ENCODE data around the gene LAMB1.

The LAMB1 gene

GRCh38 chr7:108017776-108018151, 14.8 kb upstream of the LAMB1 start:
- DNase-seq (ENCODE audit: low spot score), result no peak

GRCh38 chr7:108016841-108017775, 14.1 kb upstream of the LAMB1 start:
- DNase-seq (ENCODE audit: low spot score), result peak; percentile 56

- peak; percentile 61 for DNase-seq (ENCODE audit: low spot score)
These were observed 12.8 kb upstream of the LAMB1 start for GRCh38 chr7:108015740-108016139.

- DNase-seq (ENCODE audit: low spot score), result peak; percentile 87
These were observed 12.1 kb upstream of the LAMB1 start for GRCh38 chr7:108014747-108015682.

- no peak for DNase-seq (ENCODE audit: low spot score)
These were observed 11.3 kb upstream of the LAMB1 start for GRCh38 chr7:108014215-108014614.

- no peak for DNase-seq (ENCODE audit: low spot score)
These were observed 9.8 kb upstream of the LAMB1 start for GRCh38 chr7:108012499-108013430.

- no peak for DNase-seq (ENCODE audit: low spot score)
These were observed 7.4 kb upstream of the LAMB1 start for GRCh38 chr7:108010377-108010776.

GRCh38 chr7:108009873-108010272, 6.9 kb upstream of the LAMB1 start:
- no peak for DNase-seq (ENCODE audit: low spot score)

GRCh38 chr7:108008827-108009226, 5.9 kb upstream of the LAMB1 start:
- DNase-seq (ENCODE audit: low spot score), result no peak

- no peak for DNase-seq (ENCODE audit: low spot score)
These were observed 5.3 kb upstream of the LAMB1 start for GRCh38 chr7:108008240-108008639.

GRCh38 chr7:108007762-108008161, 4.8 kb upstream of the LAMB1 start:
- no peak for DNase-seq (ENCODE audit: low spot score)

GRCh38 chr7:108007261-108007660, 4.3 kb upstream of the LAMB1 start:
- no peak for DNase-seq (ENCODE audit: low spot score)

GRCh38 chr7:108004220-108005142, 1.5 kb upstream of the LAMB1 start:
- DNase-seq (ENCODE audit: low spot score), result no peak

GRCh38 chr7:108003599-108003935, 606 bp upstream of the LAMB1 start:
- no peak for DNase-seq (ENCODE audit: low spot score)

- no peak for DNase-seq (ENCODE audit: low spot score)
These were observed 916 bp downstream of the LAMB1 start for GRCh38 chr7:108001764-108002725.

GRCh38 chr7:108000875-108001763, 1.8 kb downstream of the LAMB1 start:
- DNase-seq (ENCODE audit: low spot score), result no peak

- peak; percentile 70 for DNase-seq (ENCODE audit: low spot score)
These were observed 3.0 kb downstream of the LAMB1 start for GRCh38 chr7:107999779-108000560.
